GM19023 (cell line): Measurements from ENCODE around the gene HSD17B10.
A peak's percentile ranks its signal among the peaks of the same experiment; 100 is the strongest.
"Not testable (repeated sequence)": the region's sequence is repeated elsewhere in the genome, so short reads cannot be mapped to it uniquely, and the experiment has no call there.

Source experiments
- ATAC-seq: cut with Tn5 transposase; IDR thresholded peaks from one replicate; pipeline ENCODE4 v1.9.1; 2021; ENCODE audit warnings: mild to moderate bottlenecking, moderate library complexity; ENCODE audit not compliant: unreplicated experiment

The HSD17B10 gene

DNA sequence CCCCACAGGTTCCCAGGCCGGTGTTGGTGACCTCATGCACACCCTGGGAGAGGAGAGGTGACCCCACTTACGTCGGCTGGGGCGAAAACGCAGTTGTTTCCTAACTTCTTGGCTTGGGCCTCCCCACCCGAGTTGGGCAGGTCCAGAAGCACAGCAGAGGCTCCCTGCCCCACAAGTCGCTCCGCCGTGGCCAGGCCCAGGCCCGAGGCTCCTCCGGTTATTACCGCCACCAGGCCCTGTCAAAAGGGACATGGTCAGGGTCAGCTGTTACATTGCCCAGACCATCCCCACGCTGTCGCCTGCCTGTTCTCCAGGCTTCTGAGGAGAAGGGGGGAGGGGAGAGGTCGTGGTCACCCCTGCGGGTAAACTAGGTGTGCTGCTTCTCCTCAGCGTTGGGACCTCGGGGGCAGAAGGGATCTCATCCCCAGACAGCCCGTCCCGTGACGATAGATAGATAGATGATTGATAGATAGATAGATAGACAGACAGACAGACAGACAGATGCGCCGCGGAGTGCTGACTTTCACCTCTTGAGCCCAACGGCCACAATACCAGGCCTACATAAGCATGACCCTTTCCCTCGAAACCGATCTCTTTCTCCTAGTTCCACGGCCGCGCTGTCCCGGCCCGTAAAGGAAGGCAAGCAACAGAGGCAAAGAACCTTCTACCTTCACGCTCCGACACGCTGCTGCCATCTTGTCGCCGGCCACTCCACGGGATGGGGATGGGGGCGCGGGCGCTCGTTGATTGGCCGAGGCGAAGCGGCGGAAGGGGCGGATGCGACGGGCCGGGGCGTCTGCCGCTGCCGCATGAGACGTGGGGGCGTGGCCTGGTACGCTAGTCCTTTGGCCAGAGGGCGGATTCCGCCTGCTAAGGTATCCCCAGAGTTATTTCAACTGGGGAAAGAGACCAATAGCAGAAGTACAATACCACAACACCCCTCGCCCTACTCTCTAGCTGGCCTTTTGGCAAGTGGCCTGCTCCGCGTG is at the start of gene HSD17B10:
Gene HSD17B10 (minus strand): TSS at position 720 of the 989 bp plus-strand sequence. CDS start 25 bp downstream, at position 695.
- ATAC-seq, result peak; percentile 95

DNA sequence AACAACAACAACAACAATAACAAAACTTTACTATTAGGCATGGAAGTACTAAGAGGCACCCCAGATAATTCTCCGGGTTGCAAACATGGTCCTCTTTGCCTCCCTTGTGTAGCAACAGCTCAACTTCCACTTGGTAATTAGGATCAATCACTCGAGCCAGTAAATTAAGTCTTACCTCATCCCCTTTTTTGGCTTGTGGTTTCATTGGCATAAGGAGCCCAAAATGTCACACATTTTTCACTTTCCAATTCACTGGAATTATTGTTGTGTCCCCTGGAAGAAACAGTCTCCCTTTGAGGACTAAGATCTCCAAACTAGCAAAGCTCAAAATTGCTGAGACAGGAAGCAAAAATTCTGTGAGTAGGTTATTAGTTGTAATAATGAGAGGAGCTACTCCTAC is 49.2 kb upstream of the HSD17B10 start:
- ATAC-seq, result no peak

GRCh38 chrX:53481816-53482465 is 47.8 kb upstream of the HSD17B10 start:
- no peak for ATAC-seq

DNA sequence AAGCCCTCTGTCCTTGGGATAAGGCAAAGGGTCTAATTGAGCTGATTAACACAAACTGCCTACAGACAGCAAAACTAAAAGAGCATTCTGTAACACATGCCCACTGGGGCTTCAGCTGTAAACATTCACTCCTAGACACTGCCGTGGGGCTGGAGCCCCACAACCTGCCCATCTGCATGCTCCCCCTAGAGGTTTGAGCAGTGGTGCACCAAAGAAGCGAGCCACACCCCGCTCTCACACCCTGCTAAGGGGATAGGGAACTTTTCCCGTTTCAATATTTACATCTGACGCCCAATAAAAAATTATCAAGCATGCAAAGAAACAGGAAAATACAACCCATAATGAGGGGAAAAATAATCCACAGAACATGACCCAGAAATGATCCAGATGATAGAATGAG is 46.9 kb upstream of the HSD17B10 start:
- ATAC-seq, result no peak

GRCh38 chrX:53479301-53479700 is 45.1 kb upstream of the HSD17B10 start:
- no peak for ATAC-seq

DNA sequence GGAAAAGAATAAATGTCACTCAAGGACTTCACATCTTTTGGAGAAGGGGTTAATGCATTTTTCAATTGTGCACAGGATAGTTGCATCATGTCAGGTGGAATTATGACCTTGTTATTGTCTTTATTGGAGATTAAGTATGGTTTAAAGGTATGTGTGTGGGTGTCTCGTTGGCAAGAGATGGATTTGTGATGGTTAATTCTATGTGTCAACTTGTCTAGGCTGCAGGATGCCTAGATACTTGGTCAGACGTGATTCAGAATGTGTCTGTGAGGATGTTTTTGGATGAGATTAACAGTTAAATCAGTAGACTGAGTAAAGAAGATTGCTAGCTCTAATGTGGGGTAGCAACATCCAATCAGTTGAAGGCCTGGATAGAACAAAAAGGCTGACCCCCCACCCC is 42.2 kb upstream of the HSD17B10 start:
- ATAC-seq, result no peak

GRCh38 chrX:53474707-53475106 is 40.5 kb upstream of the HSD17B10 start:
- no peak for ATAC-seq

DNA sequence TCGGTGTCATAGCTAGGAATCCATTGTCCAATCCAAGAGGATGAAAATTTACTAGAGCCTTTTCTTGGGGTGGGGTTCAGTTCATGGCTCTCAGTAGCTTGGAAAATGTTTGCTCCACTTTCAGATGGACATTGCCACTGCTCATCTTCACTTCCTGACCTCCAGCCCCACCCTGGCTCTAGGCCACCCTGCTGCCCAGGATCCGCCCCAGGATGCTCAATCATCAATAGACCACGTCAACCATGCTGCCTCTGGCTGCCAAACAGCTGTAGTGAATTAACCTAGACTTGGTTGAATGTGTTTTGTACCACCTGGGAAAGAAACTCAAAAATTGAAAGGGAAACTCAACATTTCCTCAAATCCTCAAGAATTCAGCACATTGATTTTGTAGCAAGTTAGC is 37.2 kb upstream of the HSD17B10 start:
- ATAC-seq, result no peak

DNA sequence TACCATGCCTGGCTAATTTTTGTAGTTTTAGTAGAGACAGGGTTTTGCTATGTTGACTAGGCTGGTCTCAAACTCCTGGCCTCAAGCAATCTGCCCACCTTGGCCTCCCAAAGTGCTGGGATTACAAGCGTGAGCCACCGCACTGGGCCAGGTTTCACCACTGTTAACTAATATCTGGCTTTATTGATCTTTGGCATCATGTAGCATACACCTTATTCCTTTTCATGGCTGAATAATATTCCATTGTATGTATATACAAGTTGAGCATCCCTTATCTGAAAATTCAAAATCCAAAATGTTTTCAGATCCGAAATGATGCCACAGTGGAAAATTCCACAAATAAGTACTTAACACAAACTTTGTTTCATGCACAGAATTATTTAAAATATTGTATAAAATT is 34.5 kb upstream of the HSD17B10 start:
- not testable (repeated sequence) for ATAC-seq

DNA sequence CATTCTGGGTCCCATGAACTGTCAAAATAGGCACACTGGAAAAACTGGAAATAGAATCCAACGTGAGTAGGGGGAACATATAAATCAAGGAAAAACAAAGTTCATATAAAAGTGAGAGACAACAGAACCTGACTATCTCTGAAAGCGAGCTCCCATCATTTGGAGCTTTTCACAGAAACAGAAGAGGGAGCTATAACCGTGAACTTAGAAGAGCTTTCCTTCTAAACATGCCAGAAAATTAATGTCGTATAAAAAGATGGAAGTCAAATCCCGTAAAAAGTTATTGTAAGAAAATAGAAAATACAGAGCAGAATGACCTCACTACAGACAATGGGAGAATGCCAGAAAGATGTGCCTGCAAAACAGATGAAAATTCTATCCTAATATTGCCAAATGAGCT is 23.9 kb upstream of the HSD17B10 start:
- no peak for ATAC-seq

GRCh38 chrX:53456254-53456653 is 22.1 kb upstream of the HSD17B10 start:
- ATAC-seq, result no peak

DNA sequence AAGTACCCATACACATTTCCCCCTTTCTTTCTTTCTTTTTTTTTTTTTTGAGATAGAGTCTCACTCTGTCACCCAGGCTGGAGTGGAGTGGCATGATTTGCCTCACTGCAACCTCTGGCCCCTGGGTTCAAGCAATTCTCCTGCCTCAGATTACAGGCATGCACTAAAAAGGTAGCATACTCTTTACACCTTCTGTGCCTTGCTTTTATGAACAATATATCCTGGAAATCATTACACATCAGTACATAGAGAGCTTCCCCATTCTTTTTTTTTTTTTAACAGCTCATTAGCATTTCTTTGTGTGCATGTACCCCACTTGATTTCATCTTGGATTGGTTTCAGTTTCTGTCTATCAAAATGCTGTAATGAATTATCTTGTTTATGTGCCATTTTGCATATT is 18.6 kb upstream of the HSD17B10 start:
- ATAC-seq, result no peak

DNA sequence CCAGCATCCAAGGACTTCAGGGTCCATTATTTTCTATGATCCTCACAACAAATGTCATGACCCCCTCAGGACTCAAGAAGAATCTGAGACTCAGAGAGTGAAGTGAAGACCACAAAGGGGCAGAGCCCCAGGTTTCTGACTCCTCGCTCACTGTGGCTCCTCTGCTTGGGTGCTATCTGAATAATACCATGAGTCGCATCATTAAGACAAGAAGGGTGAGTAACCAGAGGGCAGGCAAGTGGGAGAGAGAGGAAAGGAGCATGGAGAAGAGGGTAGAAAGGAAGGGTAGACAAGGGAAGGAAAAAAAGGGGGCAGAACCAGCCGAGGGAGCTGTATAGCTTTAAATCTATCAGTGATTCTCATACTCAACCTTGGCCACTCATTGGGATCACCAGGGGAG is 15.5 kb upstream of the HSD17B10 start:
- ATAC-seq, result no peak

DNA sequence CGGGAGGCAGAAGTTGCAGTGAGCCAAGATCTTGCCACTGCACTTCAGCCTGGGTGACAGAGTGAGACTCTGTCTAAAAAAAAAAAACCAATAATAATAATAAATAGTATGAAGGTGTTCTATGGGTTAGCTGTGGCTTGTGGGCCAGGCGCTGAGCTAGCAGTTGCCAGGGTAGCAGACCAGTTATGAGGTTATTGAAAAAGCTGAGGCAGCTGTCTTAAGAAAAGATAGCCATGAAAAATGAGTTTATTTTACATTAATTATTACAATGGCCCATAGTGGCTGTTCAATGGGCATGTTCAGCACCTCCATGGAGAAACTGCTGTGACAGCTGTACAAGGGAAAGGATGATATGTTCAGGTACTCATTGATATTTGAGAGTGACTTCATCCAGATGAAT is 13.3 kb upstream of the HSD17B10 start:
- no peak for ATAC-seq

- ATAC-seq, result no peak
Observed at GRCh38 chrX:53445977-53446376, 11.8 kb upstream of the HSD17B10 start.

DNA sequence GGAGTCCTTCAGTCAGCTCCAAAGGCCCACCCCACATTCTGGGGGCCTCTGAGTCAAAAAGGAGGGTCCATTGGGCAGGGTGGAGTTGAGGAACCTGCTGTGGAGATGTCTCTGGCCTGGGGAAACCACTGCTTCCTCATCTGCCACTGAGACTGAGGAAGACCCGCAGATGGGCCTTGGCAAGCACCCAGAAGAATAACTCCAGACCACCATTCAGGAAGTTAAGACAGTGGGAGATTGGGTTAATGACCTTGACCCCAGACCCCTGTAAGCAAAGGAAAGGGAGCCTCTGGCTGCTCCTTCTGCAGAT is 8.1 kb upstream of the HSD17B10 start:
- ATAC-seq, result no peak

DNA sequence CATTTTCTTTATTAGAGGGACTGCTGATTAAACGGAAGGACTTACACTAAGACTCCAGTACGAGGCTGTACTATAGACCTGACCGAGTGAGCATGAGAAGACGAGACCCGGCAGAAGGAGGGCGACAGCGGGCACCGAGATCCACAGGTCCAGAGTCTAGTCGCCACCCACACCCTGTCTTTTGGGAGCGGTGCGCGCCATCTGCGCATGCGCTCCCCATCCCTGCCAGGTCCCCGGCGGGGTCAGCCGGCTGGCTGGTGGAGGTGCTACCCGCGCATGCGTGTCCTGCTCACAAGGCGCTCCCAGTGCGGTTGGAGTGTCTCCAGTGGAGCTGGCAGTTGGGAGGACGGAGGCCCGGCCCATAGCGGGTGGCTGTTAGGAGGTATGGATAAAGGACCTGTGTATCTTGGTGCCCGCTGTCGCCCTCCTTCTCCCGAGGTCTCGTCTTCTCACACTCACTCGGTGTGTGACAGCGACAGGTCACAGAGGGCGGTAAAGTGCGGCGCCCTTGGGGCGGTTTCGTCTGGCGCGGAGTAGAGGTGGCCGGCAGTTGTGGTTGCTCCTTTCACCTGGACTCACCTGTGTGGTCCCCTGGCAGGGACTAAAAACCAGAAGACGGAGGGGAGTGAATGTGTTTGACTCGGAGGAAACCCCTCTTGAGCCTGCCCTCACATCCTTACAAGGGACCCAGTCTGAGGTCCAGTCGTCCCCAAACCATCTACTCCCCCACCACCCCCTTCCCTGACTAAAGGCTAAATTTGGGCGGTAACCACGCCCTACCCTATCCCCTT is 7.6 kb upstream of the HSD17B10 start:
- peak; percentile 79 for ATAC-seq

- no peak for ATAC-seq
Observed at GRCh38 chrX:53440621-53441517, 6.7 kb upstream of the HSD17B10 start.

- ATAC-seq, result no peak
Observed at GRCh38 chrX:53440101-53440500, 5.9 kb upstream of the HSD17B10 start.

GRCh38 chrX:53438832-53439230 is 4.7 kb upstream of the HSD17B10 start:
- no peak for ATAC-seq
